Gastrocnemius medialis (tissue), 4 donors: ENCODE results near the gene DDX3X. TPM values are rescaled to one million over a fixed set of nuclear protein-coding genes. Genes with fewer than 3 reads are reported as not detected.
A peak's percentile ranks its signal among the peaks of the same experiment; 100 is the strongest.

Source experiments
- ATAC-seq, 2 donors: fragments of 150-250 bp; one replicate each; pipeline ENCODE4 v1.9.1; 2016
- DNase-seq, 2 donors: peaks; one replicate each; pipeline ENCODE4 v3.0.0-alpha.2; 2019
- H3K27ac ChIP-seq, 4 donors: fragments of 200-600 bp; sonication (generic); 1 replicate in 1 of 4; 2 replicates in 3 of 4; pipeline ENCODE4 v1.5.1; 2016 to 2018; ENCODE audit warnings: mild to moderate bottlenecking in 2 of 4, moderate library complexity in 1 of 4
- H3K27me3 ChIP-seq, 3 donors: fragments of 200-600 bp; sonication (generic) in 2 of 3; 1 replicate in 1 of 3; 2 replicates in 2 of 3; pipeline versions ENCODE4 v1.5.1 to v1.6.0; 2016 to 2019; ENCODE audit warnings: mild to moderate bottlenecking in 1 of 3, moderate library complexity in 1 of 3
- H3K36me3 ChIP-seq, 2 donors: fragments of 200-600 bp; sonication (generic) in 1 of 2; one replicate each; pipeline ENCODE4 v1.5.1; 2017 to 2018
- H3K4me1 ChIP-seq, 2 donors: fragments of 200-600 bp; sonication (generic) in 1 of 2; one replicate each; pipeline ENCODE4 v1.5.1; 2016 to 2017; ENCODE audit warnings: mild to moderate bottlenecking in 2 of 2
- H3K4me3 ChIP-seq, 4 donors: fragments of 200-600 bp; sonication (generic) in 3 of 4; 1 replicate in 1 of 4; 2 replicates in 3 of 4; pipeline ENCODE4 v1.5.1; 2016 to 2019; ENCODE audit warnings: mild to moderate bottlenecking in 2 of 4
- H3K9me3 ChIP-seq, 3 donors: fragments of 200-600 bp; sonication (generic) in 2 of 3; 1 replicate in 1 of 3; 2 replicates in 2 of 3; pipeline ENCODE4 v1.5.1; 2016 to 2019
- CTCF ChIP-seq, 5 experiments: fragments of 450-650 bp in 3 of 5; fragments of 200-600 bp in 2 of 5; sonication (generic) in 2 of 5; IDR thresholded peaks in 4 of 5; conservative IDR thresholded peaks in 1 of 5; 1 replicate in 4 of 5; 2 replicates in 1 of 5; pipeline ENCODE4 v1.5.1; 2016 to 2019; ENCODE audit warnings: antibody characterized with exemption in 5 of 5, mild to moderate bottlenecking in 3 of 5, moderate library complexity in 3 of 5
- POLR2A ChIP-seq, 2 donors: fragments of 450-650 bp; IDR thresholded peaks; one replicate each; pipeline ENCODE4 v1.6.1; 2017; ENCODE audit warnings: antibody characterized with exemption in 2 of 2, mild to moderate bottlenecking in 2 of 2, moderate library complexity in 2 of 2
- in situ Hi-C, 4 donors: fragments of 200-750 bp; cut with MboI; loops; one replicate each; pipeline versions ENCODE4 v1.15.0 to v1.8.0; 2017; ENCODE audit warnings: low sequenced_read_pairs in 4 of 4
- intact Hi-C: fragments of 100-400 bp; cut with DNase I; formaldehyde crosslinking; loops from one replicate; pipeline ENCODE4 v1.15.1; 2023; ENCODE audit warnings: low total_unique reads
- total RNA-seq, 4 donors: library from RNA; depleted of rRNA; stranded (reverse); fragments of >200 nt; gene quantifications; one replicate each; pipeline versions ENCODE4 v1.1.0 to v1.2.3, GENCODE V29; 2016

The DDX3X gene
- total RNA-seq, 4 donors from 2014 or later = 196 to 331 (median 272) TPM

- intact Hi-C loops = no loop called here
- no peaks in the 10 kb centered on the region for H3K27me3 ChIP-seq
- in situ Hi-C loops = loop anchor here in 2 of 4 donors (10.0 kb wide), 2 partner anchors 113 to 687 kb away; partner anchors contain the start of genes CXorf38 (in 1 of the 2) and NYX (in 1 of the 2)
- ATAC-seq (no peak), DNase-seq (no peak)
- H3K36me3 ChIP-seq = no peaks in the 10 kb centered on the region
- peak overlapping the region; percentile 93 to 99 (median 98) for H3K27ac ChIP-seq
- TF ChIP-seq POLR2A (IDR thresholded peaks at IDR 0.05) (no peak), CTCF (IDR thresholded peaks at IDR 0.05 in 4 of 5, conservative IDR thresholded peaks at IDR 0.05 in 1 of 5) (no peak)
- peak overlapping the region; percentile 73 to 96 (median 84) for H3K4me3 ChIP-seq
- peaks cover 0 to 14% of the 10 kb centered on the region in 2 donors for H3K4me1 ChIP-seq
- H3K9me3 ChIP-seq = no peaks in the 10 kb centered on the region
Observed at GRCh38 chrX:41332005-41332404, 2.0 kb upstream of the DDX3X start.

GRCh38 chrX:41332408-41333002 lies 1.5 kb upstream of the DDX3X start:
- Histone ChIP-seq H3K36me3 (peaks cover 0 to 3% of the 10 kb centered on the region in 2 donors), H3K4me1 (peaks cover 0 to 19% of the 10 kb centered on the region in 2 donors), H3K4me3 (peak overlapping the region; percentile 73 to 96 (median 84)), H3K27ac (peak overlapping the region; percentile 93 to 99 (median 98)), H3K27me3 (no peaks in the 10 kb centered on the region), H3K9me3 (no peaks in the 10 kb centered on the region)
- DNase-seq = no peak
- ATAC-seq = peak in 1 of 2 donors; percentile 8
- in situ Hi-C loops (loop anchor here in 2 of 4 donors (10.0 kb wide), 2 partner anchors 112 to 688 kb away; partner anchors contain the start of genes CXorf38 (in 1 of the 2) and NYX (in 1 of the 2)), intact Hi-C loops (no loop called here)
- no peak for TF ChIP-seq CTCF (IDR thresholded peaks at IDR 0.05 in 4 of 5, conservative IDR thresholded peaks at IDR 0.05 in 1 of 5)
- no peak for TF ChIP-seq POLR2A (IDR thresholded peaks at IDR 0.05)

DNA sequence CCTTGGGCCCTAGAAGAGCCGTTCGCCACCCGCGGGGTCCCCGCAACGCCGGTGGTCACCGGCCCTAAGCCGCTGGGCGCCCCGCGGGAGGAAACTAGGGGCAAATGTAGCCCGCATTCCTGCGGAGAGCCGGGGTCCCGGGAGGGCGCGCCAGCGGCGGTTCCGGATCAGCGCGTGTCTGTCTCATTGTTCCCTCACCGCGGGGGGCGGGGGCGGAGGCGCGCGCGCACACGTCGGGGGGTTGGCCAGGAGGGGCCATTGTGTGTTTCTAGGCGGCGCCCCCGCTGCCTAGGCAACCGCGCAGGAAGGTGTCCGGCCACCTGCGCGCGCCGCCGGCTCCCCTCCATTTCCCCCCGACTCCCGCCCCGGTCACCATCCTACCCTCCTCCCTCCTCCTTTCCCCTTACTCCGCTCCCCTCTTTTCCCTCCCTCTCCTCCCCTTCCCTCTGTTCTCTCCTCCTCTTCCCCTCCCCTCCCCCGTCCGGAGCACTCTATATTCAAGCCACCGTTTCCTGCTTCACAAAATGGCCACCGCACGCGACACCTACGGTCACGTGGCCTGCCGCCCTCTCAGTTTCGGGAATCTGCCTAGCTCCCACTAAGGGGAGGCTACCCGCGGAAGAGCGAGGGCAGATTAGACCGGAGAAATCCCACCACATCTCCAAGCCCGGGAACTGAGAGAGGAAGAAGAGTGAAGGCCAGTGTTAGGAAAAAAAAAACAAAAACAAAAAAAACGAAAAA lies 789 bp upstream of the DDX3X start:
- no peak for TF ChIP-seq CTCF (IDR thresholded peaks at IDR 0.05 in 4 of 5, conservative IDR thresholded peaks at IDR 0.05 in 1 of 5)
- TF ChIP-seq POLR2A (IDR thresholded peaks at IDR 0.05) = peak; percentile 64 to 79
- H3K27me3 ChIP-seq = no peaks in the 10 kb centered on the region
- no peaks in the 10 kb centered on the region for H3K9me3 ChIP-seq
- H3K4me1 ChIP-seq = peaks cover 6 to 26% of the 10 kb centered on the region in 2 donors
- peak overlapping the region; percentile 93 to 99 (median 98) for H3K27ac ChIP-seq
- peak overlapping the region; percentile 73 to 96 (median 84) for H3K4me3 ChIP-seq
- DNase-seq = peak; percentile 66 to 75
- peak; percentile 57 to 67 for ATAC-seq
- H3K36me3 ChIP-seq = peaks cover 0 to 10% of the 10 kb centered on the region in 2 donors
- in situ Hi-C loops (loop anchor here in 2 of 4 donors (10.0 kb wide), 2 partner anchors 112 to 688 kb away; partner anchors contain the start of genes CXorf38 (in 1 of the 2) and NYX (in 1 of the 2)), intact Hi-C loops (no loop called here)

- peak; percentile 26 to 78 for TF ChIP-seq POLR2A (IDR thresholded peaks at IDR 0.05)
- TF ChIP-seq CTCF (IDR thresholded peaks at IDR 0.05 in 4 of 5, conservative IDR thresholded peaks at IDR 0.05 in 1 of 5) = no peak
- peak overlapping the region; percentile 73 to 96 (median 84) for H3K4me3 ChIP-seq
Observed at GRCh38 chrX:41334363-41335197, 618 bp downstream of the DDX3X start.

More at GRCh38 chrX:41334363-41335197, 618 bp downstream of the DDX3X start:
- Histone ChIP-seq H3K9me3 (no peaks in the 10 kb centered on the region), H3K27me3 (no peaks in the 10 kb centered on the region), H3K36me3 (peaks cover 0 to 11% of the 10 kb centered on the region in 2 donors), H3K27ac (peak overlapping the region; percentile 93 to 99 (median 98)), H3K4me1 (peaks cover 11 to 40% of the 10 kb centered on the region in 2 donors)
- ATAC-seq (peak; percentile 57 to 61), DNase-seq (peak; percentile 67 to 86)
- in situ Hi-C loops (loop anchor here in 2 of 4 donors (10.0 kb wide), 2 partner anchors 110 to 690 kb away; partner anchors contain the start of genes CXorf38 (in 1 of the 2) and NYX (in 1 of the 2)), intact Hi-C loops (loop anchor here (2.0 kb wide), 3 partner anchors 108 to 688 kb away; partner anchors contain the start of genes CXorf38 and USP9X)
